Stimulated activated CD4-positive, alpha-beta T cell treated with anti-CD3 and anti-CD28 coated beads, Interleukin-4, amount 100 ng/mL, for 48 hours (primary cell): ENCODE data around the gene SCN1B.
A peak's percentile ranks its signal among the peaks of the same experiment; 100 is the strongest.
"Not testable (repeated sequence)": the region's sequence is repeated elsewhere in the genome, so short reads cannot be mapped to it uniquely, and the experiment has no call there.

Source experiments
- DNase-seq, 2 donors: peaks; one replicate each; pipeline ENCODE4 v3.0.0-alpha.2; 2020; ENCODE audit warnings: low read depth in 2 of 2

The SCN1B gene

DNA sequence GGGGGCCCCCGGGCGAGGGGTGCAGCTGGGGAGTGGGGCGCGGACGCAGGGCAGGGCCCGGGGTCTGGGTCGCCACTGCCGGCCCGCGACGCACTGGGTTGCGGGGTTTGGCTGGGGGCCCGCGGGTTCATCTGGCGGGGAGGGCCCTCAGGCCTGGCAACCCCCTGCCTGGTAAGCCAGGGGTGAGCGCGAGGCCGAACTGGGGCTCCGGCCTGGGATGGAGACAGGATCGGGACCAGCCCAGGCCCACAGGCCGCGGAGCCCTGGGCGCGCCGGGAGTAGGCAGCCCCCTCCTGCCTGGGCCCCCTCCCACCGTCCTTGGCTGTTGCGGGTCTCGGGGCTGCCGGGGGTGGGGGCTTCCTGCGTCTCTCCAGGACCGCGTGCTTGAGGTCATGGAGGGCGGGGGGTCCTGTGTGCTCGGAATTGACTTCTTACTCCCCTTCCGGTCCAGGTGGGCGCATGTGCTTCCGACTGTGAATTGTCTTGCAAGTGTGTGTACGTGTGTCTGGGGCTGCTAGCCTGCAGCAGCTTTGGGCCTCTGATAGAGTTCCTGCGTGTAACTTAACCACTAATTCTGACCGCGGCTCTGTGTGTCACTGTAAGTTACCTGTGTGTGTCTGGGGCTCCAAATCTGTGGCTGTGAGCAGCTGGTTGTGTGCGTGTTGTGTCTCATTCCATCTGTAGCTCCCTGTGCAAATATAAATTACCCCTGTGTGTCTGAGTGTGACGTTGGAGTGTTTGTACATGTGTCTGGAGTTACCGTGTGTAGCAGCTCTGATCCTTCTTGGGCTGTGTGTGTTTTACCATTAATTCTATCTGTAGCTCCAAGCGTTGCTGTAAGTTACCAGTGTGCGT, 29.4 kb upstream of the SCN1B start:
- peak in 1 of 2 donors; percentile 52 for DNase-seq

DNA sequence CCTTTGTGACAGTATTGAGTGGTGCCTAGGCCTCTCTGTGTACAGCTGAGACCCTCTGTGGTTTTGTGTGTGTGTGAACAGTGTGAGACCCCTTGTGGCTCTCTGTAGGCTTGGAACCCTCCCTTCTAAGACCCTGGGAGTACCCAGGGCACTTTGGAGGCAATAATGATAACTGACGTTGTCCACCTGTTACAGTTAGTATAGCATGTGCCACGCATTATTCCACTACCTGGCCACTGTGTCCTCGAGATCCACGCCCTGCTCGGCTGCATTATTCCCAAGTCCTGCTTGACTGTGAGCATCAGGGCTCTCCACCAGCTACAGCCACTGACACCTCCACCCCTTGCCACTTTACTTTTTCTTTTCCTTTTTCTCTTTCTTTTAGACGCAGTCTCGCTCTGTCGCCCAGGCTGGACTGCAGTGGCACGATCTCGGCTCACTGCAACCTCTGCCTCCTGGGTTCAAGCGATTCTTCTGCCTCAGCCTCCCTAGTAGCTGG, 28.2 kb upstream of the SCN1B start:
- no peak for DNase-seq

DNA sequence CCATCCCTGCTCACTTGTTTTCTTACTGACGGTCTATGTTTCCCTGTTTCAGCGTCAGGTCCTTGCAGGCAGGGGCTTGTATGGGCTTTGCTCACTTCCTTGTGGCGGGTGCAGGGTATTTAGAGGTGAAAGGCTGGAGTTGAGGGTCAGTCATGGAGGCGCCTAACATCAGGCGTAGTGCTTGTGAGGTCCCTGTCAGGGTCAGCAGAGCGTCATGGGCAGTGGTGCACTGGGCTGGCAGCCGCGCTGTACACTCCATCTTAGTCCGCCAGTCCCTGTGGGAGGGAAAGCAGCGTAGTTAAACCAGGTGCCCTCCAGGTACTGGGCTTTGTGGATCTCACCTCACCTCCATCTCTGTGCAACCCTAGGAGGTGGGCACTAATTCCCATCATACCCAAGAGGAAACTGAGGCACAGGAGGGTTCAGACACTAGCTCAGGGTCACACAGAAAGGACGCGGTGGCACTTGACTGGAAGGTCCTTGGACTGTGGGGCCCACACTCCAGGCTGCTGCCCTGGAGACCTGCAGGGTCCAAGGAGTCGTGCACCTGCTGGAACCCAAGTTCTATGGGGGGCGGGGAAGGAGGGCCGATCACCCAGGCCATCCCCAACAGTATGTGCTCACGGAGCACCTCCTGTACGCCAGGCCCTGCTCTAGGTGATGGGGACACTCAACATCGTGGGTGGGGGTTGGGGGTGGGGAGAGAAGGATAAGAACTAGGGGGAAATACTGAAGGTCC, 25.6 kb upstream of the SCN1B start:
- no peak for DNase-seq

DNA sequence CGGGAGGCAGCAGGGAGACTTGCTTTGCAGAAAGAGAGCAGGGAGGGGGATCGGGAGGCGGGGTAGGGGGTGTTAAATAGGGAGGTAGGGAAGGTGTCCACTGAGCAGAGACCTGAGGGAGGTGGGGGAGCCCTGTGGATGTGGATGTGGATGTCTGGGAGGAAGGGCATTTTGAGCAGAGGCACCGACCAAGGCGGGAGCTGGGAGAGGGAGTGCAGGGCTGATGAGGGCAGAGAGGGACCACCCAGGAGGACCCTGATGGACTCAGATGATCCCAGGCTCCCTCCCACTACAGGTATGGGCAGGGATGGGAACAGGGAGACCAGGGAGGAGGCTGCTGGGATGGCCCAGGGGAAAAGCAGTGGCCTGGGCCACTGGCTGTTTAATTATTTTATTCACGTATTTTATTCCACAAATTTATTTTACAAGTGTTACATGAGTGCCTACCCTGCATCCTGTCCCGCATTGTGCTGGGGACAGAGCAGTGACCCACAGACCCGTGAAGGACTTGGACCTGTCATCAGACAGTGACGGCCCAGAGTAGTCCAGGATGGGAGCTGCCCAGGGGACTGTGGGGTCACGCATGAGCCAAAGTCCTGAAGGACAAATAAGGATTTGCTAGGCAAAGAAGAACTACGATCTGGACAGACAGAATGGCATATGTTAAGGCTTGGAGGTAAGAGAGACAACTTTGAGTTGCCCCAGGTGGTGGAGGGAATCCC, 24.9 kb upstream of the SCN1B start:
- no peak for DNase-seq

DNA sequence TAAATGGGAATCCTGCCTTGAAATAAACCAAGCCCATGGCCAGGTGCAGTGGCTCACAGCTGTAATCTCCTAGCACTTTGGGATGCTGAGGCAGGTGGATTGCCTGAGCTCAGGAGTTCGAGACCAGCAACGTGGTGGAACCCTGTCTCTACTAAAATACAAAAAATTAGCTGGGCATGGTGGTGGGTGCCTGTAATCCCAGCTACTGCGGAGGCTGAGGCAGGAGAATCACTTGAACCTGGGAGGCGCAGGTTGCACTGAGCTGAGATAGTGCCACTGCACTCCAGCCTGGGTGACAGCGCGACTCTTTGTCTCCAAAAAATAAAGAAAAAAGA, 24.3 kb upstream of the SCN1B start:
- DNase-seq = not testable (repeated sequence)

DNA sequence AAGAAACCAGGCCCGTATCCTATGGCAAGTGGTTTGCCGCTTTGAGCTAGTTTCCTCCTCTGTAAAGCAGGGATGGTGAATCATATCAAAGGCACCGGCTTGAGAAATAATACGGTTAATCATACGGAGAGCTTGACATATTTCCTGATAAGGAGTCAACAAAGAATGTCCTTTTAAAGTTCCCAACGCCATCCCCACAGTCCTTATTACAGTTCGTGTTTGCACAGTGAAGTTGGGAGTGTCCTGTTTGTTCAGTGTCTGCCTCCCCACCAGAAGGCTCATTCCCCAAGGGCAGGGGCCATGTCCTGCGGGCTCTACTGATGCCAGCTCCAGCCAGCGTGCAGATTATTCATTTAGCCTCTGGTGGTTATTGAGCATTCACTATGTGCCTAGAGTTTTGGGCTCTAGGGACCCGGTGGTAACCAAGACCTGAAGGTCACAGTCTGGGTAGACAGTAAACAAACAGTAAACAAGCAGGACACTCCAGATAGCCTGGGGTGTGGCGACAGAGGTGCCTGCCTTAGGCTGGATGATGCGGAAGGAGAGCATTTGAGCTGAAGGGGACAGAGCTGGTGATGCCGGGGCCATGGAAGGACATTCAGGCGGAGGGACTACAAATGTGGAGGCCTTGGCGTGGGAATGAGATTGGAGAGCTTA, 23.8 kb upstream of the SCN1B start:
- no peak for DNase-seq

DNA sequence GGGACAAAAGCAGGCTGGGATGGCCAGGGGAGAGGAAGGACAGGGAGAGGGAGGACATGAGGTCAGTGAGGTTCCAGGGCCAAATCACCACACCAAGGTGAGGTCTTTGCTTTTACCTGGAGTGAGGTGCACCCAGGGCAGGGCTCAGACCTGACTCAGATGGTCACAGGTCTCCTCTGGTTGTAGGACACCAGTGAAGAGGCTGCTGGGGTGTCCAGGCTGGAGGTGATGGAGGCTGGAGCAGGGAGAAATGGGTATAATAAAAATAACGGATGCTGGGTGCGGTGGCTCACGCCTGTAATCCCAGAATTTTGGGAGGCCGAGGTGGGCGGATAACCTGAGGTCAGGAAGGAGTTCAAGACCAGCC, 23.3 kb upstream of the SCN1B start:
- no peak for DNase-seq

DNA sequence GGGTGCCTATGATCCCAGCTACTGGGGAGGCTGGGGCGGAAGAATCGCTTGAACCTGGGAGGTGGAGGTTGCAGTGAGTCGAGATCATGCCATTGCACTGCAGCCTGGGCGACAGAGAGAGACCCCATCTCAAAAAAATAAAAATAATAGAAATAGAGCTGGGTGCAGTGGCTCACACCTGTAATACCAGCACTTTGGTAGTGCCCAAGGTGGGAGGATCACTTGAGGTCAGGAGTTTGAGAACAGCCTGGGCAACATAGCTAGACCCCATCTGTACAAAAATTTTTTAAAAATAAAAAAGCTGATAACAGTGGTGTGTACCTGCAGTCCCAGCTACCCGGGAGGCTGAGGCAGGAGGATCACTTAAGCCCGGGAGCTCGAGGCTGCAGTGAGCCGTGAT, 22.8 kb upstream of the SCN1B start:
- DNase-seq = not testable (repeated sequence)

DNA sequence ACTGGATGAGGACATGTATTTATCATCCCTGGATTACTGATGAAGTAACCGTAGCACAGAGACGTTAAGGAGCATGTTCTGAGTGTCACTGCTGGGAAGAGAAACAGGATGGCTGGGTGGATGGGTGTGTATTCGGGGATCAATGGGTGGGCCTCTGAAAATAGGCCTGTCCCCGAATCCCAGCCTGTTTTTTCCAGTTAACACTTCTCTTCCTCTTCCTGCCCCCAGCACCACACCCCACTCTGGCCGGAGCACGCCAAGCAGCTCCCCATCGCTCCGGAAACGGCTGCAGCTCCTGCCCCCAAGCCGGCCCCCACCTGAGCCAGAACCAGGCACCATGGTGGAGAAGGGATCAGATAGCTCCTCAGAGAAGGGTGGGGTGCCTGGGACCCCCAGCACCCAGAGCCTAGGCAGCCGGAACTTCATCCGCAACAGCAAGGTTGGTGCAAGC, 21.4 kb upstream of the SCN1B start:
- DNase-seq = no peak

DNA sequence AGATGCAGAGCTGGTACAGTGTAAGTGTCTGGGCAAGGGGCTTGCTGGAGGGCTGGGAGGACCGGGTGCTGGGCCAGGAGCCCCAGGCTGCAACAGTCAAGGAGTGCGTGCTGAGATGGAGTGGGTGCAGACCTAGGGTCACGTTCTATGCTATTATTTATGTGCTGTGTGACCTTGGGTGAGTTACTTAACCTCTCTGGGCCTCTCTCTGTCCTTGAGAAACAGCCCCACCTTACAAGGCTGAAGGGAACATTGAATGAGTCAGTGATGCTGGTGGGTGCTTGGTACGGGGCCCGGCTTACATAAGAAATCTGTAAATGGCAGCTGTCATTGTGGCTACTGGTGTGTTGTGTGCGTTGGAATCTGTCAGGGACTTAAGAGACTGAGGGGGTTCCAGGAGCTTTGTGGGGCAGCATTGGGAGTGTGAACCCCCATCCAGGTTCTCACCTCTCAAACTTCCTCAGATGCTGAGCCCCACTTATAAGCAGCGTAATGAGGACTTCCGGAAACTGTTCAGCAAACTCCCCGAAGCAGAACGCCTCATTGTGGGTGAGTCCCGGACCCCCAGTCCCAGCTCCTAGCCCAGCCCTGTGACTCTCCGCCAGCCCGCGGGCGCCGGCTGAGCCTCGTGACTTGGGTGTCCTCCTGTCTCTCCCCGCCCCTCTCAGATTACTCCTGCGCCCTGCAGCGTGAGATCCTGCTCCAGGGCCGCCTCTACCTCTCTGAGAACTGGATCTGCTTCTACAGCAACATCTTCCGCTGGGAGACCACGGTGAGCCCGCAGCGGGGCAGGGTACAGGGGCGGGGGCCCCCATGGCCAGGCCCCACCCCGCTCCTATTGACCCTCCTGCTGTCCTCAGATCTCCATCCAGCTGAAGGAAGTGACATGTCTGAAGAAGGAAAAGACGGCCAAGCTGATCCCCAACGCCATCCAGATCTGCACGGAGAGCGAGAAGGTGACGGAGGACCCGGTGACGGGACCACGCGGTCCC, 20.6 kb upstream of the SCN1B start:
- DNase-seq = no peak

DNA sequence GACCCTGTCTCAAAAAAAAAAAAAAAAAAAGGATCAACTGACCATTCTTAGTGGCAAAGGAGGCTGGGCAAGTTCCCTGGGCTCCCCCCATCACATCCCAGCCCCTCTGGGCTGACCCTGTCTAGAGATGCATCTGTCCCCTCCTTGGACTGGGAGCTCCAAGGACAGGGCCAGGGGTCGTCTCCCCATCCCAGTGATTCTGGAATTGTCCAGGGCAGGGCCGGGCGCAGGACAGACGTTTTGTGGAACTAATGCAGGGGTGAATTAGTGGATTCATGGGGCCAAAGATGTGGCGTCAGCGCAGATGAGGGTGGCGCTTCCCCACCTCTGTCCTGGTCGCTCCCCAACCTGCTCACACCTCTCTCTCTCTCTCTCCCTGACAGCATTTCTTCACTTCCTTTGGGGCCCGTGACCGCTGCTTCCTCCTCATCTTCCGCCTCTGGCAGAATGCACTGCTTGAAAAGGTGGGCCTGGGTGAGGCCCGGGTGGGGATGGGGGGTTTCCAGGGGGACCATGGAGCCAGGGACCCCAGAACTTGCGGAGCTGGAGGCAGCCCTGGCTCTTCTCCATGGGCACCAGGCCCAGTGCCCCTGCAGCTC, 19.1 kb upstream of the SCN1B start:
- DNase-seq = no peak

DNA sequence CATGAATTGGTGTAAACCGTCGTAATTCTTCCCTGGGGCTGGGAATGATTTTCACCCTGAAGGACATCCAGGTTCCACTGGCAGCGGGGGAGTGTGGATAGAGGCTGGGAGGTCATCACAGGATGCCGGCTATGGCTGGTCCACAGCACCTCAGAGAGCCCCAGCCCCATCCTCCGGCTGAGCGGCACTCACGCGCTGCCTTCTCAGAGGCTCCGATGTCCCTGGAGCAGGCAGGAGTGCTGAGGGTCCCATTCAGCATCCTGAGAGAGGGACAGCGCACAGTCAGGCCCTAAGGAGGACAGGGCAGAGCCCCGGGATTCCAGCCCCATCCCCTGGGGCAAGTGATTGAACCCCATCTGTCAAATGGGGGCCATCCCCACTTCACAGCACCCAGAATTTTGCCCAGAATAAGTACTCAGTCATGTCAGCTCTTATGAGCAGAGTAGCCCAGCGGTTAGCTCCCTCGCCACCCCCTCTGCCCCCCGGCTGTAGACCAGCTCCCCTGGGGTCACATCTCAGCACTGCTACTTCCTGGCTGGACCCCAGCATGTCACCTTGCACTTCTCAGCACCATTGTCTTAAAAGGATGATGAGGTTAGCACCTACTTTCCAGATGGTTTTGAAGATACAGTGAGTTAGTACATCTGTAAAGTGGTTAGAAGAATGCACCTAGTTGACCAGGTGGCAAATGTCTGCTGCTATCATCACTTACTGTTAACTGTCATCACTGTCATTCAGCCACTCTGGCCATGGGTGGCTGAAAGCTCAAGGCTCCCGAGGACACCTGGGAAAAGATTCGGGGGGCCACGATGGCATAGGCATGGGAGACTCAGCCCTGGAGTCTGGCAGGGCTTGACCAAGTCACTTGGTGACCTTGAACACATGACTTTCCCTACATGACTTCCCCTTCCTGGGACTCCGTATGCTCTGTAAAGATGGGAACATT, 18.3 kb upstream of the SCN1B start:
- no peak for DNase-seq

DNA sequence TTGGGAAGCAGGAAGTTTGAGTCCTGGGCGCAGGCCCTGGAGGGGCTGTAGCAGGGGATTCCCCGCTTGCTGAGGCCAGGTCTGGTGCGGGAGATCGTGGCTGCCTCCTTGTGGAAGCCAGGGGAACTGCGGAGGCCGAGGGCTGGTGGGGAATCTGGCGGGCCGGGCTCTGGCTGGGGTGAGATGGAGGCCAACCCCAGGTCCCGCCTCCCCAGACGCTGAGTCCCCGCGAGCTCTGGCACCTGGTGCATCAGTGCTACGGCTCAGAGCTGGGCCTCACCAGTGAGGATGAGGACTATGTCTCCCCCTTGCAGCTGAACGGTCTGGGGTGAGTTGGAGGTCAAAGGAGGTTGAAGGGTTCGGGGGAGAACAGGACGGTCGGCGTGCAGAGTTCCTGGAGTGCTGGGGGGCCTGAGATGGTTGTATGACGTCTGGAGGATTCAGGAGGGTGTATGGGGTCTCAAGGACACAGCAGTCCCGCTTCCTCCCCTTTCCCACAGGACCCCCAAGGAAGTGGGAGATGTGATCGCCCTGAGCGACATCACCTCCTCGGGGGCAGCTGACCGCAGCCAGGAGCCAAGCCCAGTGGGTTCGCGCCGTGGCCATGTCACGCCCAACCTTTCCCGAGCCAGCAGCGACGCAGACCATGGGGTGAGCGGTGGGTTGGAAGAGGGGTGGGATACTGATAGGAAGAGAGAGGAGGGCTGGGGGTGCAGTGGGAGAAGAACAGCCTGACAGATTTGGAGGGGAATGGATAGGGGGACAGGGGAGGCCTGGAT, 17.0 kb upstream of the SCN1B start:
- peak; percentile 69 to 82 for DNase-seq

DNA sequence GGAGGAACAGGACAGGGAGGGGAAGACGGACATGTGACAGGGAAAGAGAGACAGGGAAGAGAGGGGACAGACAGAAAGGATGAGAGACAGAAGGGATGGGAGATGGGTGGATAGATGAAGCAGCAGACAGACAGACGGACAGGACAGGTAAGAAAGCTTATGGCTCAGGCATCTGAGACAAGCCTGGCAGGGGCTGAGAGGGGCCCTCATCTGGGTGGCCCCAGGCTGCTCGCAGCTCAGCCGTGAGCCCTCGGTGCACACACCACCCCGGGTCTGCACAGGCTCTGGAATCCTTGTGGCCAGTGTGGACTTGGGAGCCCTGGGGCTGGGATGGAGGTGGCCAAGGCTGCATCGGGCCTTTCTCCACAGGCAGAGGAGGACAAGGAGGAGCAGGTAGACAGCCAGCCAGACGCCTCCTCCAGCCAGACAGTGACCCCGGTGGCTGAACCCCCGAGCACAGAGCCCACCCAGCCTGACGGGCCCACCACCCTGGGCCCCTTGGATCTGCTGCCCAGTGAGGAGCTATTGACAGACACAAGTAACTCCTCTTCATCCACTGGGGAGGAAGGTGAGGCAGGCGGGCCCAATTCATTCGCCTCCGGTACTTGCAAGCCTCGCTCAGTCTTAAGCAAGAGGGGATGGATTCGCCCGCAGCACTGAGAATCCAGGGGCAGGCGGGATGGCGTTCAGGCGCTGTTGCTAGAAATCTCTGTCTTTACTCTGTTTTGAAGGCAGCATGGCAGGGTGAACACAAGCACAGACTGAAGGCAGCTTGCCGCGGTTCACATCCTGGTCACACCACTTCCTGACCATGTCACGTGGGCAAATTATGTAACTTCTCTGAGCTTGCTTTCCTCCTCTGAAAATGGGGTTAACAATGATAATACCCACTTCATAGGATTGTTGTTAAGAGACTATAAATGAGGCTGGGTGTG, 16.2 kb upstream of the SCN1B start:
- DNase-seq = no peak

DNA sequence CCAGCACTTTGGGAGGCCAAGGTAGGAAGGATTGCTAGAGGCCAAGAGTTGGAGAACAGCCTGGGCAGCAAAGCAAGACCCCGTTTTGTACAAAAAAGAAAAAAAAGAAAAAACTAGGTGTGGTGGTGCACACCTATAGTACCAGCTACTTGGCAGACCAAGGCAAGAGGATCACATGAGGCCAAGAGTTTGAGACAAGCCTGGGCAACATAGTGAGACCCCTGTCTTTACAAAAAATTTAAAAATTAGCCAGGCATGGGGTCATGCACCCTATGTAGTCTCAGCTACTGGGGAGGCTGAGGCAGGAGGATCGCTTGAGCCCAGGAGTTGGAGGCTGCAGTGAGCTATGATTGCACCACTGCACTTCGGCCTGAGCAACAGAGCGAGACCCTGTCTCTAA, 15.5 kb upstream of the SCN1B start:
- DNase-seq = not testable (repeated sequence)

DNA sequence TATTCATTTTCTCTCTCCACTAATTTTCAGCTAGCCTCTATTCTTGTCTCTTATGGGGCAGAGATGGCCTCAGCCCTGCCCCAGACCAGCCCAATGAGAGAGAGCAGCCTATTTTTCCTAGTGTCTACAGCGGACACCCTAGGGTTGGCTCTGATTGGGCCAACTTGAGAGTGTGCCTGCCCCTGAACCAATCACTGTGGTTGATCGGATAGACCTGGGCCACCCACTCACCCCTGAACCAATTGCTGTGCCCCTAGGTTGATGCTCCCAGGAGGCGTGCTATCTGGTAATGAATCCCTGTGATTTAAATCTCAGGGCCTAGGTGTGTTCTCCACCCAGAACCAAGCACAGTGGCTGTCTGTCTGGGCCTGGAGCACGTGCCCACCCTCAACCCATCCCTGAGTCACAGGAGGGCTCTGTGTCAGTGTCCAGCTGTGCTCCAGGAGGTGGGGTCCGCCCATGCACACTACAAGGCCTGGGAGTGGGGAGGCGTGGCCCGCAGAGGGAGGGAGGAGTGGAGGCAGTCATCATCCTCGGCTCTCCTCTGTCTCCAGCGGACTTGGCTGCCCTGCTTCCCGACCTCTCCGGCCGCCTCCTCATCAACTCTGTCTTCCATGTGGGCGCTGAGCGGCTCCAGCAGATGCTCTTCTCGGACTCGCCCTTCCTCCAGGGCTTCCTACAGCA, 14.9 kb upstream of the SCN1B start:
- no peak for DNase-seq

DNA sequence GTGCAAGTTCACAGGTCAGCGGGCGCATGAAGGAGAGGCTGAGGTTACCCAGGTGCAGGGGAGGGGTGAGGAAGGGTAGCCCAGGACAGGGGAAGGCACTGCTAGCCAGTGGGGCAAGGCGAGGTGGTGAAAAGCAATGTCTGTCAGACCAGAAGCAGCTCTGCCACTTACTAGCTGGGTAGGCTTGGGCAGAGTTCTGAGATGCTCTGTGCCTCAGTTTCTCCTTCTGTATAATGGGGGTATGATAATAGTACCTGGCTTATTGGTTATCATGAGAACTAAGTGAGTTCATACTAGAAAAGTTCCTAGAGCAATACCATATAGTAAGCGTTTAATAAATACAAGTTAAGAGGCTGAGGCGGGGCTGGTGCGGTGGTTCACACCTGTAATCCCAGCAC, 14.3 kb upstream of the SCN1B start:
- no peak for DNase-seq
